Measurements from ENCODE around the gene C10orf90. TPM values are rescaled to one million over a fixed set of nuclear protein-coding genes. Genes with fewer than 3 reads are reported as not detected.

C10orf90 gene
- total RNA-seq, 1 donor from 2014 or later, result not detected

DNA sequence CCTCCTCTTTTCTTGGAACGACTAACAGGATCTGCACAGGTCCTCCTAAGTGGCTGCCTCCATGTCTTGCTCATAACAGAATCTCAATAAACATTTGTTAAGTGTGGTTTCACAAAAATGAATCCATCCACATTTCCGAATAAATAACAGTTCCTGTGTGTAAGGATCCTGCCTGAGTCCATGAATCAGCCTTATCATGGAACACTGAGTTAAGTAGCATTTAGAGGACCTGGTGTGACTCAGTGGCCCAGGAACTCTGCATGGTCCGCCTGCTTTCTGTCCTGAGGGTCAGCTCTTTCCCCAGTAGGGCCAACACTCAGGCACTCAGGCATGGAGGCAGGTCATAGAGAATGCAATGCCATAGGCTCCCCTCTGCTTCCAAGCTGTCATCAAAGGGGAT is 15.8 kb upstream of the C10orf90 start:
- peaks cover 4% of the 10 kb centered on the region for H3K9me3 Mint-ChIP-seq
- CTCF ChIA-PET, result no interaction called here
- ATAC-seq (ENCODE audit: low read depth) (no peak), DNase-seq (no peak)
- intact Hi-C loops (cut with micrococcal nuclease), result no loop called here
- no peaks in the 10 kb centered on the region for H3K4me1 Mint-ChIP-seq
- POLR2A ChIA-PET, result no interaction called here
- H3K27ac Mint-ChIP-seq, result no peak overlapping the region
- no peak overlapping the region for H3K4me3 Mint-ChIP-seq
- no peaks in the 10 kb centered on the region for H3K27me3 Mint-ChIP-seq
- TF ChIP-seq, protein P1, sequence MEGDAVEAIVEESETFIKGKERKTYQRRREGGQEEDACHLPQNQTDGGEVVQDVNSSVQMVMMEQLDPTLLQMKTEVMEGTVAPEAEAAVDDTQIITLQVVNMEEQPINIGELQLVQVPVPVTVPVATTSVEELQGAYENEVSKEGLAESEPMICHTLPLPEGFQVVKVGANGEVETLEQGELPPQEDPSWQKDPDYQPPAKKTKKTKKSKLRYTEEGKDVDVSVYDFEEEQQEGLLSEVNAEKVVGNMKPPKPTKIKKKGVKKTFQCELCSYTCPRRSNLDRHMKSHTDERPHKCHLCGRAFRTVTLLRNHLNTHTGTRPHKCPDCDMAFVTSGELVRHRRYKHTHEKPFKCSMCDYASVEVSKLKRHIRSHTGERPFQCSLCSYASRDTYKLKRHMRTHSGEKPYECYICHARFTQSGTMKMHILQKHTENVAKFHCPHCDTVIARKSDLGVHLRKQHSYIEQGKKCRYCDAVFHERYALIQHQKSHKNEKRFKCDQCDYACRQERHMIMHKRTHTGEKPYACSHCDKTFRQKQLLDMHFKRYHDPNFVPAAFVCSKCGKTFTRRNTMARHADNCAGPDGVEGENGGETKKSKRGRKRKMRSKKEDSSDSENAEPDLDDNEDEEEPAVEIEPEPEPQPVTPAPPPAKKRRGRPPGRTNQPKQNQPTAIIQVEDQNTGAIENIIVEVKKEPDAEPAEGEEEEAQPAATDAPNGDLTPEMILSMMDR (IDR thresholded peaks at IDR 0.05), result no peak
- no peaks in the 10 kb centered on the region for H3K36me3 Mint-ChIP-seq (ENCODE audit: low read depth)

DNA sequence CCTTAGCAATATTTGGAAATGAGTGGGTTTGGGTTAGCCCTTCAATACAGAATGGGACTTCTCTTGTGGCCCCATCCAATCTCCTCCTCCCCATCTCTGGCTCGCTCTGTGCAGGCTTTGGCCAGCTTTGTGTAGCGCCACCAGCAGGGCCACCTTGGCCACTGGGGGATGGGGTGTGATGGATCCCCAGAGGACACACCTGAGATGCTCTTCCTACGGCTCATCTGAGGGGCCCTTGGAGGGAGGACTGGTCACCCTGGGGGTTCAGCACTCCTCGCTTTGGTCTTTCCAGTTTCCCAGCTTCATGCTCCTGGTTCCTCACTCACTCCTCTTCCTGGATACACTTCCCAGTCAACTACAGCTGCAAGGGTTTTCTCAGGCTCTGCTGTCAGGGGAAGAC is 15.3 kb upstream of the C10orf90 start:
- TF ChIP-seq, protein P1 (IDR thresholded peaks at IDR 0.05), result no peak
- Mint-ChIP-seq H3K36me3 (ENCODE audit: low read depth) (no peaks in the 10 kb centered on the region), H3K4me3 (no peak overlapping the region), H3K4me1 (no peaks in the 10 kb centered on the region), H3K27ac (no peak overlapping the region), H3K27me3 (no peaks in the 10 kb centered on the region), H3K9me3 (peaks cover 4% of the 10 kb centered on the region)
- ChIA-PET CTCF (no interaction called here), POLR2A (no interaction called here)
- DNase-seq, result no peak
- ATAC-seq (ENCODE audit: low read depth), result no peak
- intact Hi-C loops (cut with micrococcal nuclease), result no loop called here

DNA sequence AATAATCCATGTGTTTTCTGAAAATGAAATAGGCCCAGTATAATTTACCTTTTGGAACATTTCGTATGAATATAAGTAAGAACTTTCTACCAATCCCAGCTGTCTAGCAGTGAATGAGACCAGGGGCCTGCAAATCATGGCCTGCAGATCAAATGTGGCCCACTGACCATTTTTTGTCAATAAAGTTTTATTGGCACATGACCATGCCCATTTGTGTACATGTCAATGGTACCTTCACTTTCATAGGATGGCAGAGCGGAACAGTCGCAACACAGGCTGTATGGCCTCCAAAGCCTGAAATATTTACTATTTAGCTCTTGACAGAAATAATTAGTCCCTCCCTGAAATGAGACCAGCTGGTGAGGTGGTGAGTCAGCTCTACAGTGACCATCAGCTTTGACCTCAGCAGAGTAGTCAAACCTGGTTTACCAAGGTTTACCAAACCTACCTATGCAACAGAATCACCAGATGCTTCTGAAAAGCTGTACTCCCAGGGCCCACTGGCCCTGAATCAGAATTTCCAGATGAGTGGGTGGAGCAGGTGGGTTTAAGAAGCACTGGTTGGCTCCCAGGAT is 13.8 kb upstream of the C10orf90 start:
- no peak for DNase-seq
- no peak for ATAC-seq (ENCODE audit: low read depth)
- no peaks in the 10 kb centered on the region for H3K9me3 Mint-ChIP-seq
- POLR2A ChIA-PET, result no interaction called here
- H3K27ac Mint-ChIP-seq, result no peak overlapping the region
- H3K4me3 Mint-ChIP-seq, result no peak overlapping the region
- TF ChIP-seq, protein P1 (IDR thresholded peaks at IDR 0.05), result no peak
- intact Hi-C loops (cut with micrococcal nuclease), result no loop called here
- no peaks in the 10 kb centered on the region for H3K36me3 Mint-ChIP-seq (ENCODE audit: low read depth)
- H3K4me1 Mint-ChIP-seq, result no peaks in the 10 kb centered on the region
- no peaks in the 10 kb centered on the region for H3K27me3 Mint-ChIP-seq
- CTCF ChIA-PET, result interaction anchor here (0.7 kb wide), 1 partner anchor 1871 kb away, joined by 3 read pairs; no protein-coding TSS in a partner anchor

DNA sequence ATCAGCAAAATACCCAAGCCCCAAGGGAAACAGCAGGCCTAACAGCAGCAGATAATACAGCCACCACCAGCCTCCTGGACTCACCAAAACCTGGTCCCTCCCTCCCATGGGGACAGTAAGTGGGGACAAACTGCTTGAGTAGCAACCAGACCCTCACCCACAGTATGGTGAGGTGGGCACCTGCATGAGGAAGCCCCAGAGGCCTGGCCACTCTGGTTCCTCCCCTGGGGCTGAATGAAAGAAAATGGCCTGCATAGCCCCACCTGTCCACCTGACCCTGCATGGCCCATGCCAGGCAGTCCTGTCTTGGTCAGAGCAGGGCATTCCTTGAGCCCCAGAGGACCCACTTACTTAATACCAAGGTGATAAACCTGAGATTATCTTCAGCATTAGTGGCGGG is 13.0 kb upstream of the C10orf90 start:
- H3K9me3 Mint-ChIP-seq, result no peaks in the 10 kb centered on the region
- ChIA-PET POLR2A (no interaction called here), CTCF (no interaction called here)
- H3K27ac Mint-ChIP-seq, result no peak overlapping the region
- TF ChIP-seq, protein P1 (IDR thresholded peaks at IDR 0.05), result no peak
- no peaks in the 10 kb centered on the region for H3K4me1 Mint-ChIP-seq
- intact Hi-C loops (cut with micrococcal nuclease), result no loop called here
- H3K27me3 Mint-ChIP-seq, result no peaks in the 10 kb centered on the region
- no peaks in the 10 kb centered on the region for H3K36me3 Mint-ChIP-seq (ENCODE audit: low read depth)
- DNase-seq (no peak), ATAC-seq (ENCODE audit: low read depth) (no peak)
- no peak overlapping the region for H3K4me3 Mint-ChIP-seq

DNA sequence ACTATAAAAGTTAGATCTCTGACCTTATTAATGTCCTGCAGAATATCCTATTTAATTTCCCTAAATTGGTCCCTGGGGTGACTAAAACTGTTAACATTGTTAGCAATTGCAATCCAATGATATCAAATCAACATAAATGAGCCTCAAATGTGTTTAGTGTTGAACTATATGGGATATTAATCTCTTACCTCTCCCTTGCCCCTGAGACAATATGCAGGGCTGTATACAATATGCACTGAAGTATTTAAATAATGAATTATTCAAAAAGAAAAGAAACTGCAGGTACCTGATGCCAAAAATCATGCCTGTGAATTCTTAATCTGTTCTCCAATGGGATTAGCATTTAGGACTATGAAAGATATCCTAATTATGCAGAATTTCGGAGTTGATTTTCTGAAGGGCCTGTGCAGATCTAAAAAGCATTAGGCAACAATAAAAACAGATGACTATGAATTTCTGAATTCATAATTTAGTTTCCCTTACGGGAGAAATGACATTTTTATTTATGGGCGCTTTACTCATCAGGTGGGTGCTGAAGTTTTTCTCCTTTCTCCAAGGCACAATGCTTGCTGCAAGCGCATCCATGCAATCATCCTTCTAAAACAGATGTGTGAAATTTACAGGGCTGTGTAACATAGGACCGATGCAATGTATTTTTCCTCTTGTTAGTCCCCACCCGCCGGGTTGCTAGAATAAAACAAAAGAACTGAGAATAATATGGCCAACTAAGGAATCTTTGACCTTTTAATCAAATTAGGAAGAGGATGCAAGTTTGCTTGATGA is 5.4 kb upstream of the C10orf90 start:
- TF ChIP-seq, protein P1 (IDR thresholded peaks at IDR 0.05), result no peak
- intact Hi-C loops (cut with micrococcal nuclease), result no loop called here
- DNase-seq, result no peak
- Mint-ChIP-seq H3K9me3 (no peaks in the 10 kb centered on the region), H3K36me3 (ENCODE audit: low read depth) (no peaks in the 10 kb centered on the region), H3K27ac (no peak overlapping the region), H3K27me3 (no peaks in the 10 kb centered on the region), H3K4me3 (no peak overlapping the region), H3K4me1 (no peaks in the 10 kb centered on the region)
- ChIA-PET POLR2A (no interaction called here), CTCF (no interaction called here)
- ATAC-seq (ENCODE audit: low read depth), result no peak
